Body of pancreas (tissue), 4 donors: ENCODE measurements around the gene NAPA. TPM values are rescaled to one million over a fixed set of nuclear protein-coding genes. Genes with fewer than 3 reads are reported as not detected.
A peak's percentile ranks its signal among the peaks of the same experiment; 100 is the strongest.

Experiments
- ATAC-seq: fragments of 150-250 bp; one replicate; pipeline ENCODE4 v1.9.1; 2016
- DNase-seq, 4 donors: peaks; one replicate each; pipeline ENCODE4 v3.0.0-alpha.2; 2019
- H3K27ac ChIP-seq, 4 donors: fragments of 200-600 bp; sonication (generic); 1 replicate in 3 of 4; 2 replicates in 1 of 4; pipeline versions ENCODE4 v1.5.1 to v1.6.1; 2016 to 2019; ENCODE audit warnings: mild to moderate bottlenecking in 1 of 4, mixed read lengths in 1 of 4, moderate library complexity in 1 of 4
- H3K27me3 ChIP-seq, 2 donors: fragments of 200-600 bp; sonication (generic); one replicate each; pipeline ENCODE4 v1.6.0; 2016; ENCODE audit warnings: mild to moderate bottlenecking in 1 of 2
- H3K36me3 ChIP-seq, 2 donors: fragments of 200-600 bp; sonication (generic); replicated peaks in 1 of 2; 2 replicates each; pipeline ENCODE4 v1.5.1; 2016; ENCODE audit warnings: low read depth in 2 of 2; ENCODE audit not compliant: insufficient read depth in 1 of 2
- H3K4me1 ChIP-seq: fragments of 200-600 bp; sonication (generic); one replicate; pipeline ENCODE4 v1.6.0; 2016
- H3K4me3 ChIP-seq, 2 donors: fragments of 200-600 bp; sonication (generic); 1 replicate in 1 of 2; 2 replicates in 1 of 2; pipeline ENCODE4 v1.5.1; 2016 to 2019
- H3K9me3 ChIP-seq, 3 donors: fragments of 200-600 bp; sonication (generic); 1 replicate in 2 of 3; 2 replicates in 1 of 3; pipeline ENCODE4 v1.5.1; 2016
- POLR2A ChIP-seq, 3 donors: fragments of 450-650 bp; IDR thresholded peaks; one replicate each; pipeline ENCODE4 v1.6.1; 2016; ENCODE audit warnings: antibody characterized with exemption in 3 of 3, mild to moderate bottlenecking in 2 of 3
- WGBS, 2 donors: methylation state at CpG; one replicate each; pipeline ENCODE4 v1.1.5; 2017; 5-methylcytosine and 5-hydroxymethylcytosine counted together
- intact Hi-C: fragments of 100-400 bp; cut with DNase I; formaldehyde crosslinking; loops from one replicate; pipeline ENCODE4 v1.15.1; 2023
- total RNA-seq, 2 donors: library from RNA; depleted of rRNA; stranded (reverse); fragments of >200 nt; gene quantifications; one replicate each; pipeline ENCODE4 v1.1.0, GENCODE V29; 2016
- TF ChIP-seq, protein P1 (sequence below), 7 experiments: fragments of 450-650 bp in 4 of 7; fragments of 200-600 bp in 3 of 7; sonication (generic) in 3 of 7; IDR thresholded peaks; one replicate each; pipeline ENCODE4 v1.5.1; 2016 to 2019; ENCODE audit warnings: antibody characterized with exemption in 7 of 7

NAPA gene
- total RNA-seq, 2 donors from 2014 or later: 71.5 to 94.9 TPM

DNA sequence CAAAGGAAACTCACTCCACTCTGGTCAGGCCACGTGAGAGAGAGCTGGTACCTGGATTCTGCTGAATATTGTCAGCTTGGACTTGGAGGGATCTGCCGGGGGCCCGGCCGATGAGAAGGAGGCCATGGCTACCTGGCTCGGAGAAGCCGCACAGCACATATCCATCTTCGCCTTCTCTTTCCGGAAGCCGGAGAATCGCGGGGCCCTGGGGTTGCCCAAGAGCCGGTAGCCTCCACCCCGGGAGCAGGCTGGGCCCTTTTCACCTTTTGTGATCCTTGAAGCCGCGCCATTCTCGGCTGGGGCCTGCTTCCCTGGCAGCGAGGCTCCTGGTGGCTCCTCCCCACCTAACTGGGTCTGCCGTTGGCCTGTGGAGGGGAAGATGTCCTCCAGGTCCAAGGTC lies 29.2 kb upstream of the NAPA start:
- intact Hi-C loops: no loop called here
- no peak overlapping the region for H3K4me3 ChIP-seq
- H3K9me3 ChIP-seq: no peaks in the 10 kb centered on the region
- WGBS, 2 donors: 84 to 86% methylated on average over 7 to 18 of the region's 18 CpGs
- DNase-seq: no peak
- H3K4me1 ChIP-seq: peaks cover 9% of the 10 kb centered on the region
- no peak for TF ChIP-seq POLR2A (IDR thresholded peaks at IDR 0.05)
- TF ChIP-seq, protein P1, sequence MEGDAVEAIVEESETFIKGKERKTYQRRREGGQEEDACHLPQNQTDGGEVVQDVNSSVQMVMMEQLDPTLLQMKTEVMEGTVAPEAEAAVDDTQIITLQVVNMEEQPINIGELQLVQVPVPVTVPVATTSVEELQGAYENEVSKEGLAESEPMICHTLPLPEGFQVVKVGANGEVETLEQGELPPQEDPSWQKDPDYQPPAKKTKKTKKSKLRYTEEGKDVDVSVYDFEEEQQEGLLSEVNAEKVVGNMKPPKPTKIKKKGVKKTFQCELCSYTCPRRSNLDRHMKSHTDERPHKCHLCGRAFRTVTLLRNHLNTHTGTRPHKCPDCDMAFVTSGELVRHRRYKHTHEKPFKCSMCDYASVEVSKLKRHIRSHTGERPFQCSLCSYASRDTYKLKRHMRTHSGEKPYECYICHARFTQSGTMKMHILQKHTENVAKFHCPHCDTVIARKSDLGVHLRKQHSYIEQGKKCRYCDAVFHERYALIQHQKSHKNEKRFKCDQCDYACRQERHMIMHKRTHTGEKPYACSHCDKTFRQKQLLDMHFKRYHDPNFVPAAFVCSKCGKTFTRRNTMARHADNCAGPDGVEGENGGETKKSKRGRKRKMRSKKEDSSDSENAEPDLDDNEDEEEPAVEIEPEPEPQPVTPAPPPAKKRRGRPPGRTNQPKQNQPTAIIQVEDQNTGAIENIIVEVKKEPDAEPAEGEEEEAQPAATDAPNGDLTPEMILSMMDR (IDR thresholded peaks at IDR 0.05): no peak
- no peak for ATAC-seq
- H3K27me3 ChIP-seq: peaks cover 0 to 6% of the 10 kb centered on the region in 2 donors
- no peaks in the 10 kb centered on the region for H3K36me3 ChIP-seq
- H3K27ac ChIP-seq: no peak overlapping the region

DNA sequence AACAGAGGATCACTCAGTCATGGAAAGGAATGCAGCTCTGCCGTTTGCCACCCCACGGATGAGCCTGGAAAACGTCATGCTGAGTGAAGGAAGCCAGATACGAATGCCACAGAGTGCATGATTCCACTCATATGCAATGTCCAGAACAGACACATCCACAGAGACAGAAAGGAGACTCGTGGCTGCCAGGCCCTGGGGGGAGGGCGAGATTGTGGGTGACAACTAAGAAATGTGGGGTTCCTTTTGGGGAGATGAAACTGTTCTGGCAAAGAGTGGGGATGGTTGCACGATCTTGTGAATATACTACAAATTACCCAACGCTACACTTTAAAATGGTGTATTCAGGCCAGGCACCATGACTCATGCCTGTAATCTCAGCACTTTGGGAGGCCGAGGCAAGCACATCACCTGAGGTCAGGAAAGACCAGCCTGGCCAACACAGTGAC lies 27.2 kb upstream of the NAPA start:
- ATAC-seq: no peak

GRCh38 chr19:47541518-47541917 lies 26.7 kb upstream of the NAPA start:
- Histone ChIP-seq H3K27ac (no peak overlapping the region), H3K27me3 (peaks cover 0 to 6% of the 10 kb centered on the region in 2 donors), H3K4me3 (no peak overlapping the region), H3K9me3 (no peaks in the 10 kb centered on the region), H3K4me1 (peaks cover 9% of the 10 kb centered on the region), H3K36me3 (no peaks in the 10 kb centered on the region)
- intact Hi-C loops: no loop called here
- ATAC-seq: no peak
- TF ChIP-seq POLR2A (IDR thresholded peaks at IDR 0.05): no peak
- TF ChIP-seq, protein P1 (IDR thresholded peaks at IDR 0.05): no peak
- 58 to 62% methylated on average over 6 of the region's 6 CpGs for WGBS, 2 donors
- DNase-seq: no peak

More for the DNA sequence above, 27.2 kb upstream of the NAPA start:
- Histone ChIP-seq H3K27me3 (peaks cover 0 to 6% of the 10 kb centered on the region in 2 donors), H3K4me1 (peaks cover 9% of the 10 kb centered on the region), H3K27ac (no peak overlapping the region), H3K36me3 (no peaks in the 10 kb centered on the region), H3K4me3 (no peak overlapping the region), H3K9me3 (no peaks in the 10 kb centered on the region)
- intact Hi-C loops: no loop called here
- TF ChIP-seq POLR2A (IDR thresholded peaks at IDR 0.05): no peak
- TF ChIP-seq, protein P1 (IDR thresholded peaks at IDR 0.05): no peak
- 70 to 80% methylated on average over 9 of the region's 9 CpGs for WGBS, 2 donors
- DNase-seq: no peak

- intact Hi-C loops: no loop called here
- TF ChIP-seq POLR2A (IDR thresholded peaks at IDR 0.05): no peak
- TF ChIP-seq, protein P1 (IDR thresholded peaks at IDR 0.05): peak in 4 of 7 experiments; percentile 7 to 22 (median 14)
- no peak overlapping the region for H3K4me3 ChIP-seq
- peaks cover 0 to 6% of the 10 kb centered on the region in 2 donors for H3K27me3 ChIP-seq
- WGBS, 2 donors: 46 to 59% methylated on average over 4 of the region's 4 CpGs
- no peaks in the 10 kb centered on the region for H3K9me3 ChIP-seq
- H3K36me3 ChIP-seq: no peaks in the 10 kb centered on the region
- H3K4me1 ChIP-seq: peaks cover 9% of the 10 kb centered on the region
- H3K27ac ChIP-seq: no peak overlapping the region
- DNase-seq (peak in 1 of 4 donors; percentile 17), ATAC-seq (no peak)
These were observed 25.9 kb upstream of the NAPA start for GRCh38 chr19:47540748-47541147.

GRCh38 chr19:47539747-47540311 lies 25.0 kb upstream of the NAPA start:
- no peak for DNase-seq
- TF ChIP-seq POLR2A (IDR thresholded peaks at IDR 0.05): no peak
- TF ChIP-seq, protein P1 (IDR thresholded peaks at IDR 0.05): no peak
- Histone ChIP-seq H3K4me1 (peaks cover under 1% of the 10 kb centered on the region), H3K27me3 (no peaks in the 10 kb centered on the region), H3K4me3 (no peak overlapping the region), H3K9me3 (no peaks in the 10 kb centered on the region), H3K27ac (no peak overlapping the region), H3K36me3 (no peaks in the 10 kb centered on the region)
- 66 to 67% methylated on average over 6 to 12 of the region's 12 CpGs for WGBS, 2 donors
- no peak for ATAC-seq
- intact Hi-C loops: no loop called here
